Panc1 (cell line): ENCODE data around the gene TEX51.

Experiments used
- CTCF ChIP-seq: fragments of 450-650 bp; IDR thresholded peaks from 2 replicates; pipeline ENCODE4 v1.5.1; 2017; ENCODE audit warnings: mild to moderate bottlenecking
- SIN3A ChIP-seq: IDR thresholded peaks from 2 replicates; pipeline ENCODE4 v1.6.1; 2012; ENCODE audit warnings: low read depth, mild to moderate bottlenecking, low read length, moderate library complexity, borderline replicate concordance; ENCODE audit not compliant: insufficient read depth

- TF ChIP-seq CTCF (no peak), SIN3A (no peak)
Measured at GRCh38 chr2:126945118-126945517, 46.4 kb downstream of the TEX51 start.
